ENCODE results near the gene NHLRC4. TPM values are rescaled to one million over a fixed set of nuclear protein-coding genes. Genes with fewer than 3 reads are reported as not detected.

NHLRC4 gene
- total and polyA plus RNA-seq, 9 of the 15 experiments (the other 6 are each of a cell fraction or from before 2014, with no cell fraction given), result 0.24 to 3.7 (median 1.3) TPM; not detected in 2

DNA sequence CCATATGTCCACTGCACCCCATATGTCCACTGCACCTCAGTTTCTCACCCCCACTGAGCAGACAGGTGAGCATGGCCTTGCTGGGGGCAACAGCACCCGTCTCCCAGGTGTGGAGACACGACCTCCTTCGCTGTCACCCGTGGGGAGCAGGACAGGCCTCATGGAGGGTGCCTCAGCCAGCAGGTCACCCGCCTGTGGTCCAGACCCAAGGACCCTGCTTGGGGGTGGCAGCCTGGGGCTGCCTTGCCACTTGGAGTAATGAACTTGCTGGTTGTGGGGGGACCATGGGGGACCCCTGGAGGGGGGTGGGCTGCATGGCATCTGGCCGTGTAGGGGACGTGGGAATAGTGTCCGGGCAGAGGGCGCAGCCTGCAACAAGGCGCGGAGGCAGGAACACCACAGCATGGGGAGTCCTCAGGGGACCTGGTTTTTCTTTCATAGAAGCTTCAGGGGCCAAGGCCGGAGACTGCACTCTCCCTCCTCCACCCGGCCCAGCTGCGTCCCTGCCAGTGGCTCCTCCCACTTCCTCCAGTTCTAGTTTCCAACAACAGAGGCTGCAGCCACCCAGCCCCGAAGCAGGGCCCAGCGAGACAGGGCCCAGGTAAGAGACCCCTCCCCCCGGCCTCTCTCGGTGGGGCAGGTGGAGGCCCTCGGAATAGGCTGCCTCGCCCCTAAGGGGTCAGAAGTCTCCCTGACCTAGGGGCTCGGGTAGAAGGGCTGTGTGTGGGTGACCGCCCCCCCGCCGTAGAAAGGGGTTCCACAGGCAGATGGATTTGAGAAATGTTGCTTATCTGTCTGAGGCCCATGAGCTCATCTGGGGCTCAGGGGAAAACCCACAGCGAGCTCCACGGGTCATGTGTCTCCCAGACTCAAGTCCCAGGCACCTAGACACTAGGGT lies at the start of gene NHLRC4 (continued):
- TF ChIP-seq, protein P1, sequence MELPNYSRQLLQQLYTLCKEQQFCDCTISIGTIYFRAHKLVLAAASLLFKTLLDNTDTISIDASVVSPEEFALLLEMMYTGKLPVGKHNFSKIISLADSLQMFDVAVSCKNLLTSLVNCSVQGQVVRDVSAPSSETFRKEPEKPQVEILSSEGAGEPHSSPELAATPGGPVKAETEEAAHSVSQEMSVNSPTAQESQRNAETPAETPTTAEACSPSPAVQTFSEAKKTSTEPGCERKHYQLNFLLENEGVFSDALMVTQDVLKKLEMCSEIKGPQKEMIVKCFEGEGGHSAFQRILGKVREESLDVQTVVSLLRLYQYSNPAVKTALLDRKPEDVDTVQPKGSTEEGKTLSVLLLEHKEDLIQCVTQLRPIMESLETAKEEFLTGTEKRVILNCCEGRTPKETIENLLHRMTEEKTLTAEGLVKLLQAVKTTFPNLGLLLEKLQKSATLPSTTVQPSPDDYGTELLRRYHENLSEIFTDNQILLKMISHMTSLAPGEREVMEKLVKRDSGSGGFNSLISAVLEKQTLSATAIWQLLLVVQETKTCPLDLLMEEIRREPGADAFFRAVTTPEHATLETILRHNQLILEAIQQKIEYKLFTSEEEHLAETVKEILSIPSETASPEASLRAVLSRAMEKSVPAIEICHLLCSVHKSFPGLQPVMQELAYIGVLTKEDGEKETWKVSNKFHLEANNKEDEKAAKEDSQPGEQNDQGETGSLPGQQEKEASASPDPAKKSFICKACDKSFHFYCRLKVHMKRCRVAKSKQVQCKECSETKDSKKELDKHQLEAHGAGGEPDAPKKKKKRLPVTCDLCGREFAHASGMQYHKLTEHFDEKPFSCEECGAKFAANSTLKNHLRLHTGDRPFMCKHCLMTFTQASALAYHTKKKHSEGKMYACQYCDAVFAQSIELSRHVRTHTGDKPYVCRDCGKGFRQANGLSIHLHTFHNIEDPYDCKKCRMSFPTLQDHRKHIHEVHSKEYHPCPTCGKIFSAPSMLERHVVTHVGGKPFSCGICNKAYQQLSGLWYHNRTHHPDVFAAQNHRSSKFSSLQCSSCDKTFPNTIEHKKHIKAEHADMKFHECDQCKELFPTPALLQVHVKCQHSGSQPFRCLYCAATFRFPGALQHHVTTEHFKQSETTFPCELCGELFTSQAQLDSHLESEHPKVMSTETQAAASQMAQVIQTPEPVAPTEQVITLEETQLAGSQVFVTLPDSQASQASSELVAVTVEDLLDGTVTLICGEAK (IDR thresholded peaks at IDR 0.05), result no peak
- TF ChIP-seq, protein P1 (CRISPR knock-in tag; IDR thresholded peaks at IDR 0.05), result no peak
- TF ChIP-seq SLC30A9 (CRISPR knock-in tag; IDR thresholded peaks at IDR 0.05) (no peak), GTF2A2 (tag; IDR thresholded peaks at IDR 0.05) (no peak), NR4A1 (CRISPR knock-in tag; IDR thresholded peaks at IDR 0.05) (no peak), NR4A1 (tag; IDR thresholded peaks at IDR 0.05) (no peak), HMG20A (CRISPR knock-in tag; conservative IDR thresholded peaks at IDR 0.05) (no peak), FOS (IDR thresholded peaks at IDR 0.05; ENCODE audit: extremely low read depth, insufficient read length) (no peak), BACH1 (tag; IDR thresholded peaks at IDR 0.05) (no peak), DMBX1 (CRISPR knock-in tag; IDR thresholded peaks at IDR 0.05; ENCODE audit: borderline replicate concordance) (no peak), KLF6 (CRISPR knock-in tag; IDR thresholded peaks at IDR 0.05; ENCODE audit: borderline replicate concordance) (no peak), RFX1 (IDR thresholded peaks at IDR 0.05) (no peak), SRF (CRISPR knock-in tag; IDR thresholded peaks at IDR 0.05) (0 out of 4 replicates have a peak, but pooled peaks of 1 of the 2 experiments have one; percentile 57), SIX5 (IDR thresholded peaks at IDR 0.05; ENCODE audit: borderline replicate concordance in 1 of 2, insufficient read depth in 1 of 2, low read depth in 1 of 2, low read length in 2 of 2) (no peak), PHF20 (IDR thresholded peaks at IDR 0.05; ENCODE audit: partially characterized antibody) (no peak), KAT2B (IDR thresholded peaks at IDR 0.05; ENCODE audit: low read depth, low read length) (no peak), ZNF589 (CRISPR knock-in tag; IDR thresholded peaks at IDR 0.05; ENCODE audit: low read depth) (no peak)
- TF ChIP-seq, protein P2, sequence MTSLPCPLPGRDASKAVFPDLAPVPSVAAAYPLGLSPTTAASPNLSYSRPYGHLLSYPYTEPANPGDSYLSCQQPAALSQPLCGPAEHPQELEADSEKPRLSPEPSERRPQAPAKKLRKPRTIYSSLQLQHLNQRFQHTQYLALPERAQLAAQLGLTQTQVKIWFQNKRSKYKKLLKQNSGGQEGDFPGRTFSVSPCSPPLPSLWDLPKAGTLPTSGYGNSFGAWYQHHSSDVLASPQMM (CRISPR knock-in tag; IDR thresholded peaks at IDR 0.05), result no peak
